HepG2 (cell line): Measurements from ENCODE around the gene LYRM4. TPM values are rescaled to one million over a fixed set of nuclear protein-coding genes. Genes with fewer than 3 reads are reported as not detected.

Experiments used
- FOSL1 ChIP-seq: sonication (generic); formaldehyde crosslinking; IDR thresholded peaks from 2 replicates; pipeline ENCODE4 v1.9.0; 2021; ENCODE audit warnings: missing genetic modification reagents, borderline replicate concordance
- ISL2 ChIP-seq: sonication (generic); formaldehyde crosslinking; IDR thresholded peaks from 2 replicates; pipeline ENCODE4 v1.5.0; 2020; ENCODE audit warnings: missing genetic modification reagents
- JDP2 ChIP-seq: sonication (generic); formaldehyde crosslinking; IDR thresholded peaks from 2 replicates; pipeline ENCODE4 v1.8.1; 2022; ENCODE audit warnings: missing genetic modification reagents, borderline replicate concordance
- KDM1A ChIP-seq: IDR thresholded peaks from 2 replicates; pipeline ENCODE4 v1.6.1; 2016; ENCODE audit warnings: missing compliant biosample characterization
- POLR2G ChIP-seq: fragments of 200-400 bp; formaldehyde crosslinking; IDR thresholded peaks from 2 replicates; pipeline ENCODE4 v1.6.1; 2018; ENCODE audit warnings: mild to moderate bottlenecking, low read depth, low read length, moderate library complexity
- RCOR2 ChIP-seq: IDR thresholded peaks from 2 replicates; pipeline ENCODE4 v1.6.1; 2016; ENCODE audit warnings: missing biosample characterization, missing genetic modification reagents
- SATB2 ChIP-seq: sonication (generic); formaldehyde crosslinking; IDR thresholded peaks from 2 replicates; pipeline ENCODE4 v1.5.0; 2020; ENCODE audit warnings: missing genetic modification reagents
- SNAPC2 ChIP-seq: sonication (generic); formaldehyde crosslinking; IDR thresholded peaks from 2 replicates; pipeline ENCODE4 v1.8.1; 2022; ENCODE audit warnings: mild to moderate bottlenecking, missing genetic modification reagents
- SP140L ChIP-seq: sonication (generic); formaldehyde crosslinking; IDR thresholded peaks from 2 replicates; pipeline ENCODE4 v1.4.0; 2020; ENCODE audit warnings: missing genetic modification reagents, borderline replicate concordance
- STAG1 ChIP-seq: sonication (generic); formaldehyde crosslinking; IDR thresholded peaks from 2 replicates; pipeline ENCODE4 v1.4.0; 2020; ENCODE audit warnings: missing genetic modification reagents
- ZBTB21 ChIP-seq: sonication (generic); formaldehyde crosslinking; IDR thresholded peaks from 2 replicates; pipeline ENCODE4 v1.4.0; 2020; ENCODE audit warnings: missing genetic modification reagents
- ZMAT3 ChIP-seq: sonication (generic); formaldehyde crosslinking; conservative IDR thresholded peaks from 2 replicates; pipeline ENCODE4 v1.7.0; 2021; ENCODE audit warnings: missing genetic modification reagents
- ZMYM4 ChIP-seq: sonication (generic); formaldehyde crosslinking; IDR thresholded peaks from 2 replicates; pipeline ENCODE4 v1.8.1; 2023; ENCODE audit warnings: mild to moderate bottlenecking, missing genetic modification reagents
- ZNF296 ChIP-seq: sonication (generic); formaldehyde crosslinking; conservative IDR thresholded peaks from 2 replicates; pipeline ENCODE4 v1.5.0; 2020; ENCODE audit warnings: mild to moderate bottlenecking, missing genetic modification reagents
- ZNF431 ChIP-seq: sonication (generic); formaldehyde crosslinking; IDR thresholded peaks from 2 replicates; pipeline ENCODE4 v1.9.0; 2022; ENCODE audit warnings: missing genetic modification reagents, low read depth, mild to moderate bottlenecking, borderline replicate concordance
- ZSCAN12 ChIP-seq: sonication (generic); formaldehyde crosslinking; IDR thresholded peaks from 2 replicates; pipeline ENCODE4 v1.9.0; 2021; ENCODE audit warnings: mild to moderate bottlenecking, missing genetic modification reagents
- ZSCAN9 ChIP-seq: IDR thresholded peaks from 2 replicates; pipeline ENCODE4 v1.6.1; 2016; ENCODE audit warnings: borderline replicate concordance
- polyA plus RNA-seq, 8 experiments: library from polyadenylated mRNA; depleted of rRNA in 3 of 8; stranded (reverse) in 7 of 8; unstranded in 1 of 8; fragments of >200 nt; fragmentation: Illumina TruSeq in 4 of 8; extraction: Trizol in 4 of 8; gene quantifications; 2 replicates each; pipeline versions ENCODE4 v1.2.1 to v1.2.3, GENCODE V29; 2011 to 2016; ENCODE audit warnings: low read depth in 4 of 8, missing spikeins in 1 of 8, mixed read lengths in 1 of 8; ENCODE audit not compliant: insufficient read depth in 1 of 8
- total RNA-seq, 5 experiments: library from RNA; depleted of rRNA; stranded (reverse); fragments of >200 nt; fragmentation: Illumina TruSeq; extraction: Trizol; gene quantifications; 2 replicates each; pipeline ENCODE4 v1.2.3, GENCODE V29; 2016; ENCODE audit warnings: low read depth in 1 of 5
- TF ChIP-seq, protein P1 (sequence below): sonication (generic); formaldehyde crosslinking; IDR thresholded peaks from 2 replicates; pipeline ENCODE4 v1.5.0; 2020; ENCODE audit warnings: mild to moderate bottlenecking, missing genetic modification reagents
- TF ChIP-seq, protein P2 (sequence below): sonication (generic); formaldehyde crosslinking; IDR thresholded peaks from 2 replicates; pipeline ENCODE4 v1.4.0; 2020; ENCODE audit warnings: mild to moderate bottlenecking, missing genetic modification reagents
- TF ChIP-seq, protein P3 (sequence below): sonication (generic); formaldehyde crosslinking; IDR thresholded peaks from 2 replicates; pipeline ENCODE4 v1.4.0; 2020; ENCODE audit warnings: missing genetic modification reagents, mild to moderate bottlenecking, borderline replicate concordance
- TF ChIP-seq, protein P4 (sequence below): sonication (generic); formaldehyde crosslinking; IDR thresholded peaks from 2 replicates; pipeline ENCODE4 v1.5.0; 2020; ENCODE audit warnings: missing genetic modification reagents
- TF ChIP-seq, protein P5 (sequence below): sonication (generic); formaldehyde crosslinking; IDR thresholded peaks from 2 replicates; pipeline ENCODE4 v1.4.0; 2020; ENCODE audit warnings: missing genetic modification reagents

Gene LYRM4
- total and polyA plus RNA-seq, 2 of the 13 experiments (the other 11 are each of a cell fraction or from before 2014, with no cell fraction given), result 64.6 to 67.5 TPM

DNA sequence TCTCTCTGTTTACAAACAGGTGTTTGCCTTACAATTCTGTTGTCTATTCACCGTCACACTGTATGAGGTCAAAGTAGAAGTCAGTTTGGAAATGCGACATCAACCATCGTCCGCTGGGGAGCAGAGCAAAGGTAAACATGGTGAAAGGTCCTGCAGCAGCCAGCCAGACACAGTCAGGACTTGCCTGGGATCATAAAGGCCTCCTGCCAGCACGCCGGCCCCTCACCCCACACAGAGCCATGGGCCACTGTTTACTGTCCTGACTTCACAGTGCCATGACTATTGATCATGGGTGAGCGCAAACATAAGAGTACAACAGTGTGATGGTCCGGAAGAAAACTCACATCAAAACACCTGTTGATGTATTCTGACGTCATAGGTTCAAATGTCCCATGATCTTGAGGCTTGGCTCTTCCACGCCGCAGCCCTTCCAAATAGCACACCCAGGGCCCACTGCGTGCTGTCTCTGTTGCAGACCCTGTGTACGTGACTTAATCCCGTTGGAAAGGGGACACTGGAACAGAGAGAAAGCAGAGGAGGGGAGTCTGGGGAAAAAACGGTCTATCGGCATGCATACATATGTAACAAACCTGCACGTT is 192.5 kb downstream of the LYRM4 start (continued):
- TF ChIP-seq ZNF296 (CRISPR knock-in tag) (no peak), KDM1A (CRISPR knock-in tag) (peak; percentile 90), RCOR2 (peak; percentile 99), FOSL1 (CRISPR knock-in tag) (peak; percentile 53; the same call in 1 of the 2 replicates), SP140L (peak; percentile 90; the same call in 1 of the 2 replicates), ZMAT3 (CRISPR knock-in tag) (peak; percentile 94), SATB2 (no peak), ZNF431 (CRISPR knock-in tag) (peak; percentile 97; the same call in 1 of the 2 replicates), ZMYM4 (CRISPR knock-in tag) (peak; percentile 99), ZBTB21 (CRISPR knock-in tag) (peak; percentile 99), ISL2 (CRISPR knock-in tag) (peak; percentile 96), JDP2 (CRISPR knock-in tag) (no peak), SNAPC2 (peak; percentile 98; the same call in 1 of the 2 replicates), POLR2G (0 out of 2 replicates have a peak, but pooled peaks have one; percentile 30), ZSCAN9 (CRISPR knock-in tag) (no peak; the same call in 1 of the 2 replicates), ZSCAN12 (CRISPR knock-in tag) (no peak), STAG1 (CRISPR knock-in tag) (peak; percentile 54)
- TF ChIP-seq, protein P1, sequence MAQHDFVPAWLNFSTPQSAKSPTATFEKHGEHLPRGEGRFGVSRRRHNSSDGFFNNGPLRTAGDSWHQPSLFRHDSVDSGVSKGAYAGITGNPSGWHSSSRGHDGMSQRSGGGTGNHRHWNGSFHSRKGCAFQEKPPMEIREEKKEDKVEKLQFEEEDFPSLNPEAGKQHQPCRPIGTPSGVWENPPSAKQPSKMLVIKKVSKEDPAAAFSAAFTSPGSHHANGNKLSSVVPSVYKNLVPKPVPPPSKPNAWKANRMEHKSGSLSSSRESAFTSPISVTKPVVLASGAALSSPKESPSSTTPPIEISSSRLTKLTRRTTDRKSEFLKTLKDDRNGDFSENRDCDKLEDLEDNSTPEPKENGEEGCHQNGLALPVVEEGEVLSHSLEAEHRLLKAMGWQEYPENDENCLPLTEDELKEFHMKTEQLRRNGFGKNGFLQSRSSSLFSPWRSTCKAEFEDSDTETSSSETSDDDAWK, result no peak
- TF ChIP-seq, protein P2, sequence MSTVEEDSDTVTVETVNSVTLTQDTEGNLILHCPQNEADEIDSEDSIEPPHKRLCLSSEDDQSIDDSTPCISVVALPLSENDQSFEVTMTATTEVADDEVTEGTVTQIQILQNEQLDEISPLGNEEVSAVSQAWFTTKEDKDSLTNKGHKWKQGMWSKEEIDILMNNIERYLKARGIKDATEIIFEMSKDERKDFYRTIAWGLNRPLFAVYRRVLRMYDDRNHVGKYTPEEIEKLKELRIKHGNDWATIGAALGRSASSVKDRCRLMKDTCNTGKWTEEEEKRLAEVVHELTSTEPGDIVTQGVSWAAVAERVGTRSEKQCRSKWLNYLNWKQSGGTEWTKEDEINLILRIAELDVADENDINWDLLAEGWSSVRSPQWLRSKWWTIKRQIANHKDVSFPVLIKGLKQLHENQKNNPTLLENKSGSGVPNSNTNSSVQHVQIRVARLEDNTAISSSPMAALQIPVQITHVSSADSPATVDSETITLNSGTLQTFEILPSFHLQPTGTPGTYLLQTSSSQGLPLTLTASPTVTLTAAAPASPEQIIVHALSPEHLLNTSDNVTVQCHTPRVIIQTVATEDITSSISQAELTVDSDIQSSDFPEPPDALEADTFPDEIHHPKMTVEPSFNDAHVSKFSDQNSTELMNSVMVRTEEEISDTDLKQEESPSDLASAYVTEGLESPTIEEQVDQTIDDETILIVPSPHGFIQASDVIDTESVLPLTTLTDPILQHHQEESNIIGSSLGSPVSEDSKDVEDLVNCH (CRISPR knock-in tag), result 0 out of 2 replicates have a peak, but pooled peaks have one; percentile 40
- TF ChIP-seq, protein P3, sequence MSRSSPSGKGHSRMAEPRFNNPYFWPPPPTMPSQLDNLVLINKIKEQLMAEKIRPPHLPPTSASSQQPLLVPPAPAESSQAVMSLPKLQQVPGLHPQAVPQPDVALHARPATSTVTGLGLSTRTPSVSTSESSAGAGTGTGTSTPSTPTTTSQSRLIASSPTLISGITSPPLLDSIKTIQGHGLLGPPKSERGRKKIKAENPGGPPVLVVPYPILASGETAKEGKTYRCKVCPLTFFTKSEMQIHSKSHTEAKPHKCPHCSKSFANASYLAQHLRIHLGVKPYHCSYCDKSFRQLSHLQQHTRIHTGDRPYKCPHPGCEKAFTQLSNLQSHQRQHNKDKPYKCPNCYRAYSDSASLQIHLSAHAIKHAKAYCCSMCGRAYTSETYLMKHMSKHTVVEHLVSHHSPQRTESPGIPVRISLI (CRISPR knock-in tag), result peak; percentile 22; the same call in 1 of the 2 replicates
- TF ChIP-seq, protein P4, sequence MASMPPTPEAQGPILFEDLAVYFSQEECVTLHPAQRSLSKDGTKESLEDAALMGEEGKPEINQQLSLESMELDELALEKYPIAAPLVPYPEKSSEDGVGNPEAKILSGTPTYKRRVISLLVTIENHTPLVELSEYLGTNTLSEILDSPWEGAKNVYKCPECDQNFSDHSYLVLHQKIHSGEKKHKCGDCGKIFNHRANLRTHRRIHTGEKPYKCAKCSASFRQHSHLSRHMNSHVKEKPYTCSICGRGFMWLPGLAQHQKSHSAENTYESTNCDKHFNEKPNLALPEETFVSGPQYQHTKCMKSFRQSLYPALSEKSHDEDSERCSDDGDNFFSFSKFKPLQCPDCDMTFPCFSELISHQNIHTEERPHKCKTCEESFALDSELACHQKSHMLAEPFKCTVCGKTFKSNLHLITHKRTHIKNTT (CRISPR knock-in tag), result no peak
- TF ChIP-seq, protein P5, sequence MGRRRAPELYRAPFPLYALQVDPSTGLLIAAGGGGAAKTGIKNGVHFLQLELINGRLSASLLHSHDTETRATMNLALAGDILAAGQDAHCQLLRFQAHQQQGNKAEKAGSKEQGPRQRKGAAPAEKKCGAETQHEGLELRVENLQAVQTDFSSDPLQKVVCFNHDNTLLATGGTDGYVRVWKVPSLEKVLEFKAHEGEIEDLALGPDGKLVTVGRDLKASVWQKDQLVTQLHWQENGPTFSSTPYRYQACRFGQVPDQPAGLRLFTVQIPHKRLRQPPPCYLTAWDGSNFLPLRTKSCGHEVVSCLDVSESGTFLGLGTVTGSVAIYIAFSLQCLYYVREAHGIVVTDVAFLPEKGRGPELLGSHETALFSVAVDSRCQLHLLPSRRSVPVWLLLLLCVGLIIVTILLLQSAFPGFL (CRISPR knock-in tag), result no peak
